ENCODE results near the gene VAC14. TPM values are rescaled to one million over a fixed set of nuclear protein-coding genes. Genes with fewer than 3 reads are reported as not detected.

VAC14 gene
- total RNA-seq, 1 donor from 2014 or later = 75.1 TPM

DNA sequence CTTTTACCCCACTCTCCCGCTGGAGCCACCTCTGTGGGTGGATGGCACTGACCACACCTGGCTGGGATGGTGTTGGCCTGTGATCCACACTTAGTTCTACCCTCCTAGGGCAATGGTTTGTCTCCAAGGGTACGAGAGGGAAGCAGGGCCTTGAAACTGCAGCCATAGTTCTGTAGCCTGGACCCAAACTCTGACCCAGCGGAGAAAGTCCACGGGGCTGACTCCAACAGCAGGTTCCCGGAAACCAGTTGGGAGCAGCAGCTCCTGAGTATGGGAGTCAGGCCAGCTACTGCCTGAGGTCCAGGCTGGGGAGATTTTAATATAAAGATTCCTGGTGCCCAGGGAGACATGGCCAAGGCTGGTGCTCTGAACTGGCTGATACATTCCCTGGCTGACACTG, 91.5 kb downstream of the VAC14 start:
- H3K4me1 ChIP-seq = peaks cover 0 to 23% of the 10 kb centered on the region in 2 donors
- DNase-seq (ENCODE audit: low spot score in 2 of 2) = no peak
- no peaks in the 10 kb centered on the region for H3K36me3 ChIP-seq
- intact Hi-C loops (cut with DNase I) = no loop called here
- TF ChIP-seq, protein P1, sequence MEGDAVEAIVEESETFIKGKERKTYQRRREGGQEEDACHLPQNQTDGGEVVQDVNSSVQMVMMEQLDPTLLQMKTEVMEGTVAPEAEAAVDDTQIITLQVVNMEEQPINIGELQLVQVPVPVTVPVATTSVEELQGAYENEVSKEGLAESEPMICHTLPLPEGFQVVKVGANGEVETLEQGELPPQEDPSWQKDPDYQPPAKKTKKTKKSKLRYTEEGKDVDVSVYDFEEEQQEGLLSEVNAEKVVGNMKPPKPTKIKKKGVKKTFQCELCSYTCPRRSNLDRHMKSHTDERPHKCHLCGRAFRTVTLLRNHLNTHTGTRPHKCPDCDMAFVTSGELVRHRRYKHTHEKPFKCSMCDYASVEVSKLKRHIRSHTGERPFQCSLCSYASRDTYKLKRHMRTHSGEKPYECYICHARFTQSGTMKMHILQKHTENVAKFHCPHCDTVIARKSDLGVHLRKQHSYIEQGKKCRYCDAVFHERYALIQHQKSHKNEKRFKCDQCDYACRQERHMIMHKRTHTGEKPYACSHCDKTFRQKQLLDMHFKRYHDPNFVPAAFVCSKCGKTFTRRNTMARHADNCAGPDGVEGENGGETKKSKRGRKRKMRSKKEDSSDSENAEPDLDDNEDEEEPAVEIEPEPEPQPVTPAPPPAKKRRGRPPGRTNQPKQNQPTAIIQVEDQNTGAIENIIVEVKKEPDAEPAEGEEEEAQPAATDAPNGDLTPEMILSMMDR (IDR thresholded peaks at IDR 0.05) = no peak
- H3K27me3 ChIP-seq = no peaks in the 10 kb centered on the region
- no peak overlapping the region for H3K4me3 ChIP-seq
- H3K9me3 ChIP-seq = no peaks in the 10 kb centered on the region
- H3K27ac ChIP-seq = peak overlapping the region in 1 of 2 donors; percentile 38

DNA sequence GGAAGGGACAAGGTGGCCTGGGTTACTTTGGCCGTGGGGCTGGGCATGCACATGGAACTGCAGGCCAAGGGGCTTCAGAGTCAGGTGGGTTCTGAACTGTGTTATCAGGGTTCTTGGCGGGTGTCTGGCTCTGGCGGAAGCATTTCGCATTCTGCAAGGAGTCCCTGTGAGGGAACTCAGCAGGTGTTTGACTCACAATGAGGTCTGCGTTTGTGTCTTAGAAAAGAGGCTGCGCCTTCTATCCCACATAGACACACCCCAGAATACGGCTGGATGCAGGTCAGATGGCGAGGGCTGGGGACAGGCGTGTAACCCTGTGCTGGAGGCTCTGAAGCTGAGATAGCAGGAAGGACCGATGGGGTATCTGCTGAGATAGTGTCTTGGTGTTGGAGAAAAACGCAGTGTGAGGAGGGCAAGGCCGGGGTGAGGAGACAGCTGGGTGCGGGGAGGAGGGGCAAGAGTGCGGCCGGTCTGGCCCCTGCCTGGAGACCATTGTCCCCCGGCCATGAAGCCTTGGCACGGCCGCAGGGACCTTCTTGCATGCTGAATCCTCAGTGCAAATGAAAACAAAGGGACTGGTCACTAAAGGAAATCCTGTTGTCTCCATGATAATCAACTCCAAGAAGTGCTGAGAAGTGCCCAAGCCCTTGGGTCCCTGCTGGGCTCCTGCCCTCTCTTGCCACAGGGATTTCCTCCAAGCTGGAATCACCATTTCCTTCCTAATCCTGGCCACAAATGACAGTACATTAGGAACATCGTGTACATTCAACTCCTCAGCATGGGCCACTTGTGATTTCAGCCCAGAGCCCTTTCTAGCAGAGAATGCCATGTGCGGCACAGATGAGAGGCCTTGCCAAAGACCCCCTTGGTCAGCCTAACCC, 92.4 kb downstream of the VAC14 start:
- peaks cover 6 to 29% of the 10 kb centered on the region in 2 donors for H3K4me1 ChIP-seq
- H3K27ac ChIP-seq = peak overlapping the region; percentile 30 to 96
- intact Hi-C loops (cut with DNase I) = no loop called here
- no peak for DNase-seq (ENCODE audit: low spot score in 2 of 2)
- TF ChIP-seq, protein P1 (IDR thresholded peaks at IDR 0.05) = no peak
- no peaks in the 10 kb centered on the region for H3K36me3 ChIP-seq
- H3K9me3 ChIP-seq = no peaks in the 10 kb centered on the region
- no peak overlapping the region for H3K4me3 ChIP-seq
- H3K27me3 ChIP-seq = no peaks in the 10 kb centered on the region

DNA sequence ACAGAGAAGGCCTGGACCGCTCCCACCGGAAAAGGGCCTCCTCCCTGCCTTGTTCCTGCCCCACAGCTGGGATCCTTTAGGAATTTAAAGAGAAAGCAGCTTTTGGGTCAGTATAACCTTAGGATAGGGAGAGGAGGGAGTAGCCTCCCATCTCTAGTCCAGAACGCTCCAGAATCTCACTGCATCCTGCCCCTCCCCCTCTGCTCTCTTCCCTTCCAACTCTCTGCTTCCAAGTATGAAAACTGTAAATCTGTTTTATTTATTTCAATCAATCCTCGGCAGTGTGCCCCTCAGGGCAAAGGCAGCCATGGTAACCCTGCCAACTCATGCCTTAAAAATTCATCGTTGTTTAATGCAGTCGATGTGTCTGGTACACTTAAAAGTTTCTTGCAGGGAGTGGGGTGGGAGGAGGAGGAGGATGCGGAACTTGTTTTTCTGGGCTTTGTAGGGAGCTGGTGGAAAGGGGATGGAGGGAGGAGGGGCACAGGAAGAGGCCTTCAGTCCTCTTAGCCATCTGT, 94.0 kb downstream of the VAC14 start:
- TF ChIP-seq, protein P1 (IDR thresholded peaks at IDR 0.05) = no peak
- peak overlapping the region; percentile 91 to 96 for H3K27ac ChIP-seq
- DNase-seq (ENCODE audit: low spot score in 2 of 2) = no peak
- no peak overlapping the region for H3K4me3 ChIP-seq
- intact Hi-C loops (cut with DNase I) = loop anchor here (1.0 kb wide), 1 partner anchor 8 kb away; no protein-coding TSS in a partner anchor
- peaks cover 16 to 44% of the 10 kb centered on the region in 2 donors for H3K4me1 ChIP-seq
- H3K27me3 ChIP-seq = no peaks in the 10 kb centered on the region
- H3K36me3 ChIP-seq = no peaks in the 10 kb centered on the region
- H3K9me3 ChIP-seq = no peaks in the 10 kb centered on the region

DNA sequence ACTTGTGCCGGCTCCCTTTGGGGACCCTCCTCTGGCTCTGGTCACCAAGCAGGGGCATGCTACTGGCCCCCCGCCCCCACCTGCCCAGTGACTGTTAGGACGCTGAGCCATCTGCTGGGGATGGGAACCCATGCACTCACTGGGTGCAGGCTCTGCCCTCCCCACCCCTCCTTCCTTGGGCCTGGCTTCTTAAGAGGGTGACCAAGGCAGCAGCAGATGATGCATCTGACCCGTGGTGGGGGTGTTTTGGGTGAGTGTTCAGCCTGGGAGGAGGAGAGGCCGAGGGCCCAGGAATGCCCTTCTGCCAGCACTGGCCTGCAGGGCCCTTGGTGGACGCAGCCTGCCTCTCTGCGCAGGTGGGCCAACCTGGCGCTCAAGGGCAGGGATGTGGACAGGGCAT, 95.9 kb downstream of the VAC14 start:
- H3K4me3 ChIP-seq = no peak overlapping the region
- TF ChIP-seq, protein P1 (IDR thresholded peaks at IDR 0.05) = no peak
- peaks cover 27 to 64% of the 10 kb centered on the region in 2 donors for H3K4me1 ChIP-seq
- intact Hi-C loops (cut with DNase I) = no loop called here
- no peak for DNase-seq (ENCODE audit: low spot score in 2 of 2)
- no peaks in the 10 kb centered on the region for H3K27me3 ChIP-seq
- H3K36me3 ChIP-seq = no peaks in the 10 kb centered on the region
- H3K9me3 ChIP-seq = no peaks in the 10 kb centered on the region
- peak overlapping the region; percentile 91 to 96 for H3K27ac ChIP-seq

DNA sequence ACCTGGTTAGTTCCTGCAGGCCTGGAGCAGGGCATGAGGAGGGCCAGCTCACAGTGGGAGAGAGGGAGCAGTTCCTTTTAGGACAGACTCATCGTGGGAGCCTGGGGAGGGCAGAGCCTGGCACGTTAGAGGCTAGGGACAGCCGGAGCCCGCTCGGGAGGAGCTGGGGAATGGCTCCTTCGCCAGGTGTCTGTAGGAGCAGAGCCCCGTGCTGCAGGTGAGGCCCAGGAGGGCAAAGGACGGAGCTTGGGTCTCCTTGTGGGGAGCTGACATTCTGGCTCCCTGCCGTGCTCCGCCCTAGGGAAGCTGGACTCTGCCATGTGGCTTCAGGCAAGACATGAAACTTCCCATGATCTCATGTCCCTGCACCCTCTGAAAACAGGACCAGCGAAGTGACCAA, 96.4 kb downstream of the VAC14 start:
- intact Hi-C loops (cut with DNase I) = loop anchor here (5.0 kb wide), 1 partner anchor 33 kb away; no protein-coding TSS in a partner anchor
- DNase-seq (ENCODE audit: low spot score in 2 of 2) = no peak
- H3K4me1 ChIP-seq = peaks cover 32 to 68% of the 10 kb centered on the region in 2 donors

More for the DNA sequence above, 96.4 kb downstream of the VAC14 start:
- Histone ChIP-seq H3K27ac (peak overlapping the region; percentile 91 to 96), H3K4me3 (no peak overlapping the region), H3K9me3 (no peaks in the 10 kb centered on the region), H3K36me3 (no peaks in the 10 kb centered on the region), H3K27me3 (no peaks in the 10 kb centered on the region)
- TF ChIP-seq, protein P1 (IDR thresholded peaks at IDR 0.05) = no peak

All from ascending aorta (tissue), 2 donors.